ENCODE data around the gene ENTPD2. TPM values are rescaled to one million over a fixed set of nuclear protein-coding genes. Genes with fewer than 3 reads are reported as not detected.
A peak's percentile ranks its signal among the peaks of the same experiment; 100 is the strongest.

Gene ENTPD2
- total and polyA plus RNA-seq, 9 of the 15 experiments (the other 6 are each of a cell fraction or from before 2014, with no cell fraction given) = 0.04 to 0.60 (median 0.14) TPM; not detected in 4

- no peak for TF ChIP-seq RNF219 (CRISPR knock-in tag; IDR thresholded peaks at IDR 0.05)
- no peak for TF ChIP-seq ZC3H4 (CRISPR knock-in tag; IDR thresholded peaks at IDR 0.05; ENCODE audit: borderline replicate concordance)
- TF ChIP-seq SREBF1 (IDR thresholded peaks at IDR 0.05; ENCODE audit: borderline replicate concordance, low read depth, low read length) = 0 out of 2 replicates have a peak, but pooled peaks have one; percentile 34
- TF ChIP-seq ZNF707 (CRISPR knock-in tag; conservative IDR thresholded peaks at IDR 0.05) = no peak
- no peak for TF ChIP-seq LCOR (CRISPR knock-in tag; IDR thresholded peaks at IDR 0.05)
- no peak for TF ChIP-seq BRF2 (IDR thresholded peaks at IDR 0.05; ENCODE audit: borderline replicate concordance, insufficient read depth, insufficient read length)
- TF ChIP-seq BDP1 (IDR thresholded peaks at IDR 0.05; ENCODE audit: insufficient read depth, insufficient read length) = no peak
- no peak for TF ChIP-seq ZNF253 (CRISPR knock-in tag; conservative IDR thresholded peaks at IDR 0.05)
- TF ChIP-seq ZNF436 (CRISPR knock-in tag; IDR thresholded peaks at IDR 0.05) = no peak
- no peak for TF ChIP-seq ZNF232 (CRISPR knock-in tag; IDR thresholded peaks at IDR 0.05)
- no peak for TF ChIP-seq BRCA1 (IDR thresholded peaks at IDR 0.05)
- no peak for TF ChIP-seq BRCA1 (CRISPR knock-in tag; IDR thresholded peaks at IDR 0.05)
- TF ChIP-seq ARID2 (IDR thresholded peaks at IDR 0.05) = peak; percentile 88
- TF ChIP-seq RB1 (IDR thresholded peaks at IDR 0.05; ENCODE audit: low read depth) = peak; percentile 60; the same call in 1 of the 2 replicates
- no peak for TF ChIP-seq SP2 (IDR thresholded peaks at IDR 0.05; ENCODE audit: extremely low read depth, low read depth, low read length, poor library complexity, severe bottlenecking)
- TF ChIP-seq ESRRA (IDR thresholded peaks at IDR 0.05; ENCODE audit: borderline replicate concordance, low read depth) = 0 out of 2 replicates have a peak, but pooled peaks have one; percentile 47
- no peak for TF ChIP-seq KDM1A (IDR thresholded peaks at IDR 0.05)
- TF ChIP-seq, protein P1, sequence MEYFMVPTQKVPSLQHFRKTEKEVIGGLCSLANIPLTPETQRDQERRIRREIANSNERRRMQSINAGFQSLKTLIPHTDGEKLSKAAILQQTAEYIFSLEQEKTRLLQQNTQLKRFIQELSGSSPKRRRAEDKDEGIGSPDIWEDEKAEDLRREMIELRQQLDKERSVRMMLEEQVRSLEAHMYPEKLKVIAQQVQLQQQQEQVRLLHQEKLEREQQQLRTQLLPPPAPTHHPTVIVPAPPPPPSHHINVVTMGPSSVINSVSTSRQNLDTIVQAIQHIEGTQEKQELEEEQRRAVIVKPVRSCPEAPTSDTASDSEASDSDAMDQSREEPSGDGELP (CRISPR knock-in tag; IDR thresholded peaks at IDR 0.05; ENCODE audit: borderline replicate concordance) = peak; percentile 65; the same call in 1 of the 2 replicates
- no peak for TF ChIP-seq TEAD2 (tag; IDR thresholded peaks at IDR 0.05)
- TF ChIP-seq, protein P2, sequence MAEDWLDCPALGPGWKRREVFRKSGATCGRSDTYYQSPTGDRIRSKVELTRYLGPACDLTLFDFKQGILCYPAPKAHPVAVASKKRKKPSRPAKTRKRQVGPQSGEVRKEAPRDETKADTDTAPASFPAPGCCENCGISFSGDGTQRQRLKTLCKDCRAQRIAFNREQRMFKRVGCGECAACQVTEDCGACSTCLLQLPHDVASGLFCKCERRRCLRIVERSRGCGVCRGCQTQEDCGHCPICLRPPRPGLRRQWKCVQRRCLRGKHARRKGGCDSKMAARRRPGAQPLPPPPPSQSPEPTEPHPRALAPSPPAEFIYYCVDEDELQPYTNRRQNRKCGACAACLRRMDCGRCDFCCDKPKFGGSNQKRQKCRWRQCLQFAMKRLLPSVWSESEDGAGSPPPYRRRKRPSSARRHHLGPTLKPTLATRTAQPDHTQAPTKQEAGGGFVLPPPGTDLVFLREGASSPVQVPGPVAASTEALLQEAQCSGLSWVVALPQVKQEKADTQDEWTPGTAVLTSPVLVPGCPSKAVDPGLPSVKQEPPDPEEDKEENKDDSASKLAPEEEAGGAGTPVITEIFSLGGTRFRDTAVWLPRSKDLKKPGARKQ (CRISPR knock-in tag; IDR thresholded peaks at IDR 0.05) = no peak
- no peak for TF ChIP-seq EZH2 (IDR thresholded peaks at IDR 0.05; ENCODE audit: borderline replicate concordance, low read depth, low read length)
These were observed 19.0 kb downstream of the ENTPD2 start (continued) for GRCh38 chr9:137034709-137035506.

Measured in K562 (cell line).